ENCODE results near the gene THEMIS2.
"Not testable (repeated sequence)": the region's sequence is repeated elsewhere in the genome, so short reads cannot be mapped to it uniquely, and the experiment has no call there.

The THEMIS2 gene

GRCh38 chr1:27872059-27872801, at the start of gene THEMIS2:
Gene THEMIS2 (plus strand): TSS chr1:27872544. CDS start chr1:27872572, 28 bp downstream.
- no peak for DNase-seq (ENCODE audit: low read depth)

GRCh38 chr1:27823784-27824183, 48.6 kb upstream of the THEMIS2 start:
- no peak for DNase-seq (ENCODE audit: low read depth)

- no peak for DNase-seq (ENCODE audit: low read depth)
These were observed 47.9 kb upstream of the THEMIS2 start for GRCh38 chr1:27824411-27824810.

GRCh38 chr1:27829339-27829960, 42.9 kb upstream of the THEMIS2 start:
- not testable (repeated sequence) for DNase-seq (ENCODE audit: low read depth)

- DNase-seq (ENCODE audit: low read depth): peak; percentile 93
These were observed 41.5 kb upstream of the THEMIS2 start, which contains the start of gene PPP1R8 for GRCh38 chr1:27830621-27831440. Gene PPP1R8 (plus strand): TSS chr1:27830782. CDS start chr1:27830836, 54 bp downstream.

- no peak for DNase-seq (ENCODE audit: low read depth)
These were observed 40.6 kb upstream of the THEMIS2 start for GRCh38 chr1:27831568-27832410.

- no peak for DNase-seq (ENCODE audit: low read depth)
These were observed 39.6 kb upstream of the THEMIS2 start for GRCh38 chr1:27832762-27833161.

GRCh38 chr1:27833470-27833869, 38.9 kb upstream of the THEMIS2 start:
- DNase-seq (ENCODE audit: low read depth): no peak

GRCh38 chr1:27835046-27835445, 37.3 kb upstream of the THEMIS2 start:
- no peak for DNase-seq (ENCODE audit: low read depth)

GRCh38 chr1:27835501-27835900, 36.8 kb upstream of the THEMIS2 start:
- DNase-seq (ENCODE audit: low read depth): no peak

- DNase-seq (ENCODE audit: low read depth): no peak
These were observed 22.4 kb upstream of the THEMIS2 start for GRCh38 chr1:27849951-27850350.

GRCh38 chr1:27855085-27855484, 17.3 kb upstream of the THEMIS2 start:
- DNase-seq (ENCODE audit: low read depth): no peak

- DNase-seq (ENCODE audit: low read depth): no peak
These were observed 15.6 kb upstream of the THEMIS2 start for GRCh38 chr1:27856561-27857343.

GRCh38 chr1:27857552-27857951, 14.8 kb upstream of the THEMIS2 start:
- not testable (repeated sequence) for DNase-seq (ENCODE audit: low read depth)

GRCh38 chr1:27858072-27858948, 14.0 kb upstream of the THEMIS2 start:
- no peak for DNase-seq (ENCODE audit: low read depth)

- DNase-seq (ENCODE audit: low read depth): no peak
These were observed 13.3 kb upstream of the THEMIS2 start for GRCh38 chr1:27858949-27859576.

- no peak for DNase-seq (ENCODE audit: low read depth)
These were observed 10.9 kb upstream of the THEMIS2 start for GRCh38 chr1:27861436-27861835.

GRCh38 chr1:27862004-27862403, 10.3 kb upstream of the THEMIS2 start:
- DNase-seq (ENCODE audit: low read depth): no peak

Data from CMK (cell line).